ENCODE measurements around the gene FSTL5.
"Not testable (repeated sequence)": the region's sequence is repeated elsewhere in the genome, so short reads cannot be mapped to it uniquely, and the experiment has no call there.

Gene FSTL5

DNA sequence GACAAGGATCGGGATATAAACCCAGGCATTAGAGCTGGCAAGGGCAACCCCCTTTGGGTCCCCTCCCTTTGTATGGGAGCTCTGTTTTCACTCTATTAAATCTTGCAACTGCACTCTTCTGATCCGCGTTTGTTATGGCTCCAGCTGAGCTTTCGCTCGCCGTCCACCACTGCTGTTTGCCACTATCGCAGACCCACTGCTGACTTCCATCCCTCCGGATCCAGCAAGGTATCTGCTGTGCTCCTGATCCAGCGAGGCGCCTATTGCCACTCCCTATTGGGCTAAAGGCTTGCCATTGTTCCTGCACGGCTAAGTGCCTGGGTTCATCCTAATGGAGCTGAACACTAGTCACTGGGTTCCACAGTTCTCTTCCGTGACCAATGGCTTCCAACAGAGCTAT, 59.9 kb downstream of the FSTL5 start:
- not testable (repeated sequence) for DNase-seq

GRCh38 chr4:162102713-162103112, 61.1 kb downstream of the FSTL5 start:
- DNase-seq = no peak

- no peak for DNase-seq
Observed at GRCh38 chr4:162101337-162101736, 62.5 kb downstream of the FSTL5 start.

DNA sequence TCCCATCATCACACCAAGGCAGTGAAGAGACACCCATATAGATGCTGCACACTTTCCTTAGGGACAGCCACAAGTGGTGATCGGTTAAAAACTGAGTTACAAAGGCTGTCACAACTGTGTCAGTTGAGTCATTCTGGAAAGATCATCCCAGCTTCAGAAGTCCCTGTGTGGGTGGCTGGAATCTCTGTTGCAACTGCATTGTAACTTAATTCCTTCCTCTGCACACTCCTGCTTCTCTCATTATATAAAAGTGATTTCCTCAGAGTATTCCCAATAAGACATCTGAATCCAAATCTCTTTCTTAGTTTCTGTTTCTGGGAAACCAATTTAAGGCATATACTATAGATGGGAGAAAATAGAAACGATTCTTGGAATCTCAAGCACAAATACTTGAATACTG, 88.1 kb downstream of the FSTL5 start:
- DNase-seq = peak in 7 of 56 donors; percentile 1 to 20 (median 10)

DNA sequence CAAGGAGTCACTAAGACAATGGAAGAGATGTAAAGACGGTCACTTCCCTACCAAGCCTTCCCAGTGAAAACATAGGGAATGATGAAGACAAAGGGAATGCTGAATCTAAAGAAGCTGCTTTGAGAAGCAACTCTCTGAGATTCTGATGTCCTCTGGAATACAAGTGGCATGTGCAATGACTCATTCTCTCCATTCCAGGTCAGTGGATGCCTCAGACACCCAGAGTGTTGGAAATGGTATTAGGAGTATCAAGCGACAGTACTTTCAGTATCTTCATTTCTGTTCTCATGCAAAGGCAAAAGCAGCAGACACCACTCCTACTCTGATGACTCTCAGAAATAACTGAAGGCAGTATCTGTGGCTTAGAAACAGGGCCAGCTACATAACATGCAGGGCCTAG, 102.6 kb downstream of the FSTL5 start:
- DNase-seq = no peak

- DNase-seq = no peak
Observed at GRCh38 chr4:162059656-162060055, 104.1 kb downstream of the FSTL5 start.

GRCh38 chr4:162056990-162057389, 106.8 kb downstream of the FSTL5 start:
- DNase-seq = peak in 6 of 56 donors; percentile 0 to 7 (median 2)

- DNase-seq = no peak
Observed at GRCh38 chr4:162046135-162046534, 117.7 kb downstream of the FSTL5 start.

GRCh38 chr4:162038112-162038511, 125.7 kb downstream of the FSTL5 start:
- DNase-seq = no peak

DNA sequence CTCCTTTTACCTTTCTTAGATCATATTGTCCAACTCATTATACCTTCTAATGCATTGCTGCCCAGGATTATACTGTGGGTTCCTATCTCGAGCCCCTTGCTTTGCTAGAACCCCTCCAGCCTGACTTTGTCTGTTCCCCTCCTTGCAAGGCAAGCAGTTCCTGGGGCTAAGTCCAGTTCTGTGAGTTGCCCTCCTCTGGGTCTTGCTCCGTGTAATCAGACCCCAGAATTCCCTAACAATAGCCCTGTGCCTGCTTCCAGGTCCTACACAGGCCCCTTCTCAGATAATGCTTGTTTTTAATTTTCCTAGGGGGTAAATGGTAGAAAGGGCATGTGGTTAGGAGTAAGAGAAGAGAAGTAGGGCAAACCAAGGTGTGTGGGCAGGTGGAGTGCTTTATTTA, 145.9 kb downstream of the FSTL5 start:
- no peak for DNase-seq

DNA sequence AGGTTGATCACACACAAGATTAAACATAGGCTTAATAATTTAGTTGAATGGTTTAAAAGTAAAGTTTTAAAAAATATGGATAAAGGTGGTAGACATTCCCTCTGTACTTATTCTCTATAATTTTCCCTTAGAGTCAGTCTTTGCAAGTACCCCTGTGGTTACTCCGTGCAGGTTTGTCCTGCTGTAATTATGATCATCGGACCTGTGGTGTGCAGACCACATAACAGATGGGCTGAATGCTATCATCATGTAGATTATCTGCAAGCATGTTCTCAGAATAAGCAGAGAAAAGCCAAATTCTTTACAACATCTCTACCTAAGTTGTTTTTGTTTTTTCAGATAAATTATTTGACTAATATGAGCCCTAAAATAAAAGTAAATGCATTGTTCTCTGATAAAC, 146.8 kb downstream of the FSTL5 start:
- DNase-seq = no peak

DNA sequence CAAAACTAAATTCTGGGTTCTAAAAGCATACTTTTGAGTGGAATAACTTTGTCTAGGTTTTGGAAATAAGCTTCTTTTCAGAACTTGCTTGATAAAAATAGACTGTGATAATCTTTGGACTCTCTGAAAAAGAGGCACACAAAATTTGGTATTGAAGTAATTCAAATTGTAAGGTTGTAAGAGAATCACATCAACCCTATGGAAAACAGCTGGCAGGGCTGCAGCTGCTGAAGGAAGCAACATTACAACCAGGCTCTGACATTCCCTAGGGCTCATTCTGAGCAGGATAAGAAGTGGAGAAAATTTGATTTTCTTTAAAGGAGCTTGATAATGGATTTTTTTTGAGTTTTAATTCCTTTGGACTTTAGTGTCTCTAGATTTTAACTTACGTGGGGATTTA, 147.6 kb downstream of the FSTL5 start:
- DNase-seq = no peak

GRCh38 chr4:162015090-162015489, 148.7 kb downstream of the FSTL5 start:
- DNase-seq = no peak

GRCh38 chr4:162011089-162011488, 152.7 kb downstream of the FSTL5 start:
- DNase-seq = no peak

DNA sequence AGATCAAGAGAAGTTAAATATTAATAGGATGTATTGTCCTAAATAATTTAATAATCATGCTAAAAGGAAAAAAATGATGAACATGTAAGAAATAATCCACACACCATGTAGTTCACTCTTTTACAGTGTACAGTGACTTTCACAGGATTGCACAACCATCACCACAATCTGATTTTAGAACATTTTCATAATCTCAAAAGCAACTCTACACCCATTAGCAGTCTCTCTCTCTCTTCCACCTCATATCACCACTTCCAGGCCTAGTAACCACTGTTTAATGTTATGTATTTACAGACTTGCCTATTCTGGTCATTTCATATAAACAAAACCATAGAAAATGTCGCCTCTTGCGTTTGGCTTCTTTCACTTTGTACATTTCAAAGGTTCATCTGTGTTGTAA, 153.4 kb downstream of the FSTL5 start:
- no peak for DNase-seq

- DNase-seq = no peak
Observed at GRCh38 chr4:161992317-161992716, 171.5 kb downstream of the FSTL5 start.

- no peak for DNase-seq
Observed at GRCh38 chr4:161991811-161992210, 172.0 kb downstream of the FSTL5 start.

GRCh38 chr4:161990721-161991120, 173.1 kb downstream of the FSTL5 start:
- DNase-seq = no peak

- DNase-seq = no peak
Observed at GRCh38 chr4:161988946-161989345, 174.9 kb downstream of the FSTL5 start.

- DNase-seq = no peak
Observed at GRCh38 chr4:161987611-161988010, 176.2 kb downstream of the FSTL5 start.

GRCh38 chr4:161952382-161952781, 211.4 kb downstream of the FSTL5 start:
- DNase-seq = no peak

DNA sequence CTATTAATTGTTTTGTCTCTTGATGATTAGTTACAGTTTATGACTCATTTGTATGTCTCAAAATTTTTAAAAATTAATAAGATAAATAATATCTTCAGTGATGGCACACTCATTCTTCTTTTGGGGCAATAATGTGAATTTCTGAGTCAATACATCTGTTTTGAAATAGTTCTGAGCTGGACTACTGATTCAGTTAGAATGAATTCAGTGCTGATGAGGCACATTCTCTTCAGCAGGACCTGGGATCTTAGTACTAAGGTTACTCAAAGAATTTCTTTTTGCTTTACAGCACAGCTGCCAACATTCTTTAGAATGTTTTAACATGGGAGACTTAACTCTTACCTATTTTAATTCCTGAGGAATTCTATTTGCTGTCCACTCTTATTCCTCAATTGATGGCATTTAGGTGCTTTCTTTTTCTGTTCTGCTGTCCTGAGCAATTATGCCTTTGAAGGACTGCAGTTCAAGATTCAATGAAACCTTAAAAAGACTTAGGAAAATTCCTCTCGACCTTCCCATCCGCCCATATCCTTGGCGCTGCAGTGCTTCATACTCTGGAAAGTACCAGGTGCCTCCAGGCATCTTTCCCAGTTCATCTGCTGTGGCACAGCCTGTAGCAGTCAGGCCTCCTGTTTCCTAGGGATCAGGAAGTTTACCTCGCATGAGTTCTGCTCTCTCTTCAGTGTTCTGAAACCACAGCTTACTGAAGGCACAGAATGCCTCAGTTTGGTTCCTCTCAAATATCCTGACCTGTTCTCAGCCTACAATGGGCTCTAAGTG, 213.7 kb downstream of the FSTL5 start:
- no peak for DNase-seq

GRCh38 chr4:161948026-161948770, 215.6 kb downstream of the FSTL5 start:
- DNase-seq = no peak

Measured in nucleus accumbens (tissue), 56 donors.